GM20000 (cell line): Measurements from ENCODE around the gene TMEM91.

Source experiments
- DNase-seq: peaks from one replicate; pipeline ENCODE4 v3.0.0; 2012; ENCODE audit warnings: low spot score
- CTCF ChIP-seq: IDR thresholded peaks from 2 replicates; pipeline ENCODE4 v1.5.1; 2012; ENCODE audit warnings: mild to moderate bottlenecking, control low read depth; ENCODE audit errors: extremely low read depth, missing control alignments

The TMEM91 gene

GRCh38 chr19:41430922-41431321 is 54.6 kb downstream of the TMEM91 start:
- no peak for TF ChIP-seq CTCF
- DNase-seq = no peak

GRCh38 chr19:41431426-41432386 is 55.4 kb downstream of the TMEM91 start:
- TF ChIP-seq CTCF = no peak
- no peak for DNase-seq

DNA sequence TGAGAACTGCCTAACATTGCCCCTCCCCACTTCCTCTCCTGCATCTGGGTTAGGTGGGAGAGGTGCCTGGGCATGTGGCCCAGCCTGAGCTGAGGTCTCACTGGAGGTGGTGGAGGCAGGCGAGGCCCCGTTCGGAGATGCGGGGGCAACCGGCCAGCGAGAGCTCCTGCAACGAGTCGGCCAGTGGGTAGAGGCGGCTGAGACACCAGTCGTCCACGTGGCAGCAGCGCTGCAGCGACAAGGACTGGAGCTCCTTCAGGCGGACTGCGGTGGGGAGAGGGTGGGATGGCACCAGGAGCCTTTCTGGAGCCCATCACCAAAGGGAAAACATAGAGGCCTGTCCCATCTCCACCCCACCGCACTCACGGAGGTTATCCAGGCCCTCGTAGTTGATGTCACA is 56.8 kb downstream of the TMEM91 start:
- no peak for TF ChIP-seq CTCF
- no peak for DNase-seq
